ENCODE data around the gene MYH15. TPM values are rescaled to one million over a fixed set of nuclear protein-coding genes. Genes with fewer than 3 reads are reported as not detected.

The MYH15 gene
- total and polyA plus RNA-seq, 10 of the 15 experiments (the other 5 are each of a cell fraction or from before 2014, with no cell fraction given) = 0.05 to 0.27 (median 0.09) TPM; not detected in 1

- no peak for TF ChIP-seq CBX5 (IDR thresholded peaks at IDR 0.05; ENCODE audit: low read depth)
- no peak for TF ChIP-seq ELK1 (IDR thresholded peaks at IDR 0.05; ENCODE audit: low read depth, low read length)
- no peak for TF ChIP-seq POU2F2 (IDR thresholded peaks at IDR 0.05; ENCODE audit: borderline replicate concordance, low read depth, low read length)
- no peak for TF ChIP-seq SREBF2 (IDR thresholded peaks at IDR 0.05; ENCODE audit: low read length)
- no peak for TF ChIP-seq PML (IDR thresholded peaks at IDR 0.05; ENCODE audit: low read length)
- TF ChIP-seq ZNF217 (IDR thresholded peaks at IDR 0.05) = no peak
- TF ChIP-seq USF2 (IDR thresholded peaks at IDR 0.05; ENCODE audit: borderline replicate concordance, low read depth, low read length) = peak; percentile 74; the same call in 1 of the 2 replicates
- TF ChIP-seq SPI1 (IDR thresholded peaks at IDR 0.05; ENCODE audit: borderline replicate concordance, insufficient read depth, low read depth, low read length) = 0 out of 2 replicates have a peak, but pooled peaks have one; percentile 6
- TF ChIP-seq RUNX3 (IDR thresholded peaks at IDR 0.05; ENCODE audit: low read length) = peak; percentile 53; the same call in 1 of the 2 replicates
- no peak for TF ChIP-seq MEF2B (IDR thresholded peaks at IDR 0.05; ENCODE audit: partially characterized antibody, poor library complexity, severe bottlenecking)
- peak; percentile 91 for TF ChIP-seq SMC3 (IDR thresholded peaks at IDR 0.05; ENCODE audit: borderline replicate concordance, low read length)
- no peak for TF ChIP-seq RELA (IDR thresholded peaks at IDR 0.05; ENCODE audit: borderline replicate concordance, partially characterized antibody)
- TF ChIP-seq E2F8 (IDR thresholded peaks at IDR 0.05; ENCODE audit: low read depth, partially characterized antibody) = no peak
- TF ChIP-seq BCL3 (IDR thresholded peaks at IDR 0.05; ENCODE audit: borderline replicate concordance, insufficient read depth, low read depth, low read length, poor library complexity, severe bottlenecking) = no peak
- TF ChIP-seq FOS (IDR thresholded peaks at IDR 0.05; ENCODE audit: borderline replicate concordance, extremely low read depth, insufficient read length) = no peak
- peak; percentile 87 for TF ChIP-seq RAD51 (IDR thresholded peaks at IDR 0.05)
- no peak for TF ChIP-seq NR2F1 (conservative IDR thresholded peaks at IDR 0.05)
- no peak for TF ChIP-seq NR2C1 (IDR thresholded peaks at IDR 0.05)
- TF ChIP-seq ZNF384 (IDR thresholded peaks at IDR 0.05; ENCODE audit: borderline replicate concordance, low read depth, low read length) = no peak
- TF ChIP-seq ATF3 (IDR thresholded peaks at IDR 0.05; ENCODE audit: borderline replicate concordance, extremely low read depth, low read depth, low read length) = peak; percentile 37; the same call in 1 of the 2 replicates
- no peak for TF ChIP-seq STAT3 (IDR thresholded peaks at IDR 0.05; ENCODE audit: low read depth, low read length)
Observed at GRCh38 chr3:108406661-108407206, 103.7 kb downstream of the MYH15 start (continued).

All from GM12878 (cell line).